OCI-LY3 (cell line): ENCODE measurements around the gene TEDC1.

ENCODE experiments used
- H2AFZ ChIP-seq: fragments of 200-600, 300-600 bp; shearing (Covaris generic); 2 replicates; pipeline ENCODE4 v1.6.0; 2014; ENCODE audit warnings: antibody characterized with exemption, low read depth, low read length
- H3K27ac ChIP-seq: fragments of 200-600, 300-600 bp; sonication (generic); 2 replicates; pipeline ENCODE4 v1.5.1; 2014; ENCODE audit warnings: mild to moderate bottlenecking, low read length, moderate library complexity, mixed read lengths
- H3K27me3 ChIP-seq: fragments of 200-600, 300-600 bp; sonication (generic); 2 replicates; pipeline ENCODE4 v1.6.1; 2014; ENCODE audit warnings: low read depth, low read length, mixed read lengths
- H3K36me3 ChIP-seq: fragments of 200-600, 300-600 bp; sonication (generic); replicated peaks from 2 replicates; pipeline ENCODE3; 2014; ENCODE audit warnings: low read depth, low read length, mixed read lengths
- H3K4me1 ChIP-seq: fragments of 300-600, 200-600 bp; sonication (generic); 2 replicates; pipeline ENCODE4 v1.6.1; 2014; ENCODE audit warnings: low read length, mixed read lengths
- H3K4me2 ChIP-seq: fragments of 200-600, 300-600 bp; sonication (generic); 2 replicates; pipeline ENCODE4 v1.6.1; 2014; ENCODE audit warnings: low read length, mixed read lengths
- H3K4me3 ChIP-seq: fragments of 300-600, 200-600 bp; sonication (generic); 2 replicates; pipeline ENCODE4 v1.5.1; 2014; ENCODE audit warnings: antibody characterized with exemption, mild to moderate bottlenecking, low read length, moderate library complexity
- H3K79me2 ChIP-seq: fragments of 300-600, 200-600 bp; shearing (Covaris generic); 2 replicates; pipeline ENCODE4 v1.6.1; 2014; ENCODE audit warnings: mild to moderate bottlenecking, low read length, mixed read lengths
- H3K9ac ChIP-seq: fragments of 300-600, 200-600 bp; shearing (Covaris generic); 2 replicates; pipeline ENCODE4 v1.6.0; 2014; ENCODE audit warnings: mild to moderate bottlenecking, low read length, moderate library complexity
- H3K9me3 ChIP-seq: fragments of 200-600, 300-600 bp; shearing (Covaris generic); 2 replicates; pipeline ENCODE4 v1.6.1; 2014; ENCODE audit warnings: low read length, mixed read lengths; ENCODE audit not compliant: insufficient read depth
- H4K20me1 ChIP-seq: fragments of 200-600, 300-600 bp; sonication (generic); 2 replicates; pipeline ENCODE4 v1.6.1; 2016; ENCODE audit warnings: low read length, mixed read lengths; ENCODE audit not compliant: insufficient read depth
- CTCF ChIP-seq: fragments of 200-600, 300-600 bp; sonication (generic); IDR thresholded peaks from 2 replicates; pipeline ENCODE4 v1.5.1; 2014; ENCODE audit warnings: antibody characterized with exemption, low read length, low read depth
- EZH2phosphoT487 ChIP-seq: fragments of 200-600 bp; shearing (Covaris generic); IDR thresholded peaks from 2 replicates; pipeline ENCODE4 v1.6.1; 2018; ENCODE audit warnings: antibody characterized with exemption, mixed run types, low read depth

The TEDC1 gene

GRCh38 chr14:105493921-105494605 lies 3.0 kb downstream of the TEDC1 start:
- Histone ChIP-seq H3K9me3 (no peaks in the 10 kb centered on the region), H3K9ac (no peak overlapping the region), H3K4me3 (no peak overlapping the region), H4K20me1 (peaks cover 11% of the 10 kb centered on the region), H3K36me3 (peaks cover 6% of the 10 kb centered on the region), H3K4me1 (peaks cover 14% of the 10 kb centered on the region), H3K27me3 (no peaks in the 10 kb centered on the region), H3K79me2 (peaks cover 13% of the 10 kb centered on the region), H3K4me2 (no peak overlapping the region), H3K27ac (no peak overlapping the region), H2AFZ (no peak overlapping the region)
- TF ChIP-seq CTCF (no peak), EZH2phosphoT487 (no peak)

GRCh38 chr14:105494606-105494929 lies 3.5 kb downstream of the TEDC1 start:
- Histone ChIP-seq H3K36me3 (peaks cover 6% of the 10 kb centered on the region), H2AFZ (no peak overlapping the region), H4K20me1 (peaks cover 11% of the 10 kb centered on the region), H3K9me3 (no peaks in the 10 kb centered on the region), H3K27me3 (no peaks in the 10 kb centered on the region), H3K79me2 (peaks cover 8% of the 10 kb centered on the region), H3K9ac (no peak overlapping the region), H3K4me2 (no peak overlapping the region), H3K27ac (no peak overlapping the region), H3K4me3 (no peak overlapping the region), H3K4me1 (peaks cover 9% of the 10 kb centered on the region)
- TF ChIP-seq CTCF (no peak), EZH2phosphoT487 (no peak)

GRCh38 chr14:105495101-105495989 lies 4.3 kb downstream of the TEDC1 start:
- H3K4me1 ChIP-seq: peaks cover 9% of the 10 kb centered on the region
- peaks cover 8% of the 10 kb centered on the region for H3K79me2 ChIP-seq
- no peak overlapping the region for H2AFZ ChIP-seq
- H3K27me3 ChIP-seq: no peaks in the 10 kb centered on the region
- TF ChIP-seq CTCF: no peak
- no peak for TF ChIP-seq EZH2phosphoT487
- peaks cover 11% of the 10 kb centered on the region for H4K20me1 ChIP-seq
- H3K4me3 ChIP-seq: no peak overlapping the region
- H3K36me3 ChIP-seq: peaks cover 6% of the 10 kb centered on the region
- no peak overlapping the region for H3K27ac ChIP-seq
- no peak overlapping the region for H3K9ac ChIP-seq
- H3K9me3 ChIP-seq: no peaks in the 10 kb centered on the region
- H3K4me2 ChIP-seq: no peak overlapping the region

GRCh38 chr14:105495990-105496830 lies 5.2 kb downstream of the TEDC1 start:
- Histone ChIP-seq H4K20me1 (peaks cover 11% of the 10 kb centered on the region), H3K4me2 (no peak overlapping the region), H3K9me3 (no peaks in the 10 kb centered on the region), H3K79me2 (peaks cover 8% of the 10 kb centered on the region), H3K4me3 (no peak overlapping the region), H3K27me3 (no peaks in the 10 kb centered on the region), H3K4me1 (peaks cover 9% of the 10 kb centered on the region), H2AFZ (no peak overlapping the region), H3K27ac (no peak overlapping the region), H3K9ac (no peak overlapping the region), H3K36me3 (peaks cover 6% of the 10 kb centered on the region)
- TF ChIP-seq EZH2phosphoT487 (no peak), CTCF (no peak)
